HG03103 (cell line): Measurements from ENCODE around the gene METTL16.

Experiments used
- ATAC-seq: cut with Tn5 transposase; IDR thresholded peaks from one replicate; pipeline ENCODE4 v1.9.1; 2021; ENCODE audit warnings: low read depth; ENCODE audit not compliant: unreplicated experiment

The METTL16 gene

GRCh38 chr17:2385240-2386210 is 126.2 kb downstream of the METTL16 start:
- no peak for ATAC-seq

GRCh38 chr17:2384439-2385127 is 127.1 kb downstream of the METTL16 start:
- ATAC-seq, result no peak

GRCh38 chr17:2383628-2384167 is 128.0 kb downstream of the METTL16 start:
- ATAC-seq, result no peak

- no peak for ATAC-seq
Observed at GRCh38 chr17:2380950-2381649, 130.6 kb downstream of the METTL16 start.

GRCh38 chr17:2380226-2380922 is 131.3 kb downstream of the METTL16 start:
- ATAC-seq, result no peak

- ATAC-seq, result no peak
Observed at GRCh38 chr17:2379489-2380225, 132.0 kb downstream of the METTL16 start.

GRCh38 chr17:2378905-2379304 is 132.8 kb downstream of the METTL16 start:
- ATAC-seq, result no peak

- ATAC-seq, result no peak
Observed at GRCh38 chr17:2377659-2378058, 134.0 kb downstream of the METTL16 start.

- ATAC-seq, result no peak
Observed at GRCh38 chr17:2376107-2376506, 135.6 kb downstream of the METTL16 start.

- ATAC-seq, result no peak
Observed at GRCh38 chr17:2375406-2375805, 136.3 kb downstream of the METTL16 start.

GRCh38 chr17:2374549-2375285 is 137.0 kb downstream of the METTL16 start:
- ATAC-seq, result no peak

- ATAC-seq, result no peak
Observed at GRCh38 chr17:2373179-2373578, 138.5 kb downstream of the METTL16 start.

- ATAC-seq, result no peak
Observed at GRCh38 chr17:2372681-2373080, 139.0 kb downstream of the METTL16 start.

GRCh38 chr17:2372180-2372579 is 139.5 kb downstream of the METTL16 start:
- no peak for ATAC-seq

- no peak for ATAC-seq
Observed at GRCh38 chr17:2371183-2372130, 140.2 kb downstream of the METTL16 start.

GRCh38 chr17:2370211-2370589 is 141.5 kb downstream of the METTL16 start:
- ATAC-seq, result no peak

GRCh38 chr17:2369551-2370210 is 142.0 kb downstream of the METTL16 start:
- no peak for ATAC-seq
